ENCODE results near the gene ZNF564. TPM values are rescaled to one million over a fixed set of nuclear protein-coding genes. Genes with fewer than 3 reads are reported as not detected.

Gene ZNF564
- total and polyA plus RNA-seq, 2 of the 13 experiments (the other 11 are each of a cell fraction or from before 2014, with no cell fraction given), result 2.3 to 11.1 TPM

DNA sequence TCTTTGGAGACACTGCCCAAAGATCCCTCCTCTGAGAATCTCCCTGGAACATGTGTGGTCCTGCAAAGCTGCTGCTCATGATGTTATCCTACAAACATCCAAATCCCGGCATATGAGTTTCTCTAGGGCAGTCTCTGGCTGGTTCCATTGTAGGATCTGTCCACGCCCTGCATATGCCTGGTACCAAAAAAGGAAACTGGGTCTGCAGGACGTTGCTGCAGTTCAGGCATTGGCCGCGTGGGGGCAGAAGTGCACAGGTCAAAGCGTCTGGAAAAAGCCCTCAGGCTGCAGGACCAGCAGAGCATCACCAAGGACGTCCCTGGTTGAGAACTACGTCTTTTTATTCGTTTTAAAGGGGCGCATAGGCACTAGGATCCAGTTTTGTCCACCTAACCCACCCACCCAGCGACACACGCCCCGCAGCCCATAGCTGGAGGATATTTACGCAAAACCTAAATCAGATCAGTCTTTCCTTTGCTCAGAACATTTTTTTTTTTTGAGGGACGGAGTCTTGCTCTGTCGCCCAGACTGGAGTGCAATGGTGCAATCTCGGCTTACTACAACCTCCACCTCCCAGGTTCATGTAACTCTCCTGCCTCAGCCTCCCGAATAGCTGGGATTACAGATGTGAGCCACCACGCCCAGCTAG is 12.9 kb upstream of the ZNF564 start (continued):
- TF ChIP-seq, protein P1, sequence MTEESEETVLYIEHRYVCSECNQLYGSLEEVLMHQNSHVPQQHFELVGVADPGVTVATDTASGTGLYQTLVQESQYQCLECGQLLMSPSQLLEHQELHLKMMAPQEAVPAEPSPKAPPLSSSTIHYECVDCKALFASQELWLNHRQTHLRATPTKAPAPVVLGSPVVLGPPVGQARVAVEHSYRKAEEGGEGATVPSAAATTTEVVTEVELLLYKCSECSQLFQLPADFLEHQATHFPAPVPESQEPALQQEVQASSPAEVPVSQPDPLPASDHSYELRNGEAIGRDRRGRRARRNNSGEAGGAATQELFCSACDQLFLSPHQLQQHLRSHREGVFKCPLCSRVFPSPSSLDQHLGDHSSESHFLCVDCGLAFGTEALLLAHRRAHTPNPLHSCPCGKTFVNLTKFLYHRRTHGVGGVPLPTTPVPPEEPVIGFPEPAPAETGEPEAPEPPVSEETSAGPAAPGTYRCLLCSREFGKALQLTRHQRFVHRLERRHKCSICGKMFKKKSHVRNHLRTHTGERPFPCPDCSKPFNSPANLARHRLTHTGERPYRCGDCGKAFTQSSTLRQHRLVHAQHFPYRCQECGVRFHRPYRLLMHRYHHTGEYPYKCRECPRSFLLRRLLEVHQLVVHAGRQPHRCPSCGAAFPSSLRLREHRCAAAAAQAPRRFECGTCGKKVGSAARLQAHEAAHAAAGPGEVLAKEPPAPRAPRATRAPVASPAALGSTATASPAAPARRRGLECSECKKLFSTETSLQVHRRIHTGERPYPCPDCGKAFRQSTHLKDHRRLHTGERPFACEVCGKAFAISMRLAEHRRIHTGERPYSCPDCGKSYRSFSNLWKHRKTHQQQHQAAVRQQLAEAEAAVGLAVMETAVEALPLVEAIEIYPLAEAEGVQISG (CRISPR knock-in tag; IDR thresholded peaks at IDR 0.05), result 0 out of 2 replicates have a peak, but pooled peaks have one; percentile 40
- no peak for TF ChIP-seq ATRX (CRISPR knock-in tag; IDR thresholded peaks at IDR 0.05; ENCODE audit: borderline replicate concordance)
- TF ChIP-seq, protein P2, sequence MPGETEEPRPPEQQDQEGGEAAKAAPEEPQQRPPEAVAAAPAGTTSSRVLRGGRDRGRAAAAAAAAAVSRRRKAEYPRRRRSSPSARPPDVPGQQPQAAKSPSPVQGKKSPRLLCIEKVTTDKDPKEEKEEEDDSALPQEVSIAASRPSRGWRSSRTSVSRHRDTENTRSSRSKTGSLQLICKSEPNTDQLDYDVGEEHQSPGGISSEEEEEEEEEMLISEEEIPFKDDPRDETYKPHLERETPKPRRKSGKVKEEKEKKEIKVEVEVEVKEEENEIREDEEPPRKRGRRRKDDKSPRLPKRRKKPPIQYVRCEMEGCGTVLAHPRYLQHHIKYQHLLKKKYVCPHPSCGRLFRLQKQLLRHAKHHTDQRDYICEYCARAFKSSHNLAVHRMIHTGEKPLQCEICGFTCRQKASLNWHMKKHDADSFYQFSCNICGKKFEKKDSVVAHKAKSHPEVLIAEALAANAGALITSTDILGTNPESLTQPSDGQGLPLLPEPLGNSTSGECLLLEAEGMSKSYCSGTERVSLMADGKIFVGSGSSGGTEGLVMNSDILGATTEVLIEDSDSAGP (CRISPR knock-in tag; IDR thresholded peaks at IDR 0.05; ENCODE audit: borderline replicate concordance), result 0 out of 2 replicates have a peak, but pooled peaks have one; percentile 30
- 0 out of 2 replicates have a peak, but pooled peaks have one; percentile 34 for TF ChIP-seq IRF2 (CRISPR knock-in tag; IDR thresholded peaks at IDR 0.05)
- no peak for TF ChIP-seq TGIF2 (CRISPR knock-in tag; IDR thresholded peaks at IDR 0.05)
- TF ChIP-seq PHF20 (CRISPR knock-in tag; IDR thresholded peaks at IDR 0.05), result no peak
- TF ChIP-seq SP4 (CRISPR knock-in tag; IDR thresholded peaks at IDR 0.05), result no peak
- peak; percentile 83 for TF ChIP-seq SMC3 (IDR thresholded peaks at IDR 0.05; ENCODE audit: low read length)
- TF ChIP-seq KDM2A (CRISPR knock-in tag; IDR thresholded peaks at IDR 0.05; ENCODE audit: borderline replicate concordance, low read depth), result peak; percentile 29; the same call in 1 of the 2 replicates
- TF ChIP-seq, protein P3, sequence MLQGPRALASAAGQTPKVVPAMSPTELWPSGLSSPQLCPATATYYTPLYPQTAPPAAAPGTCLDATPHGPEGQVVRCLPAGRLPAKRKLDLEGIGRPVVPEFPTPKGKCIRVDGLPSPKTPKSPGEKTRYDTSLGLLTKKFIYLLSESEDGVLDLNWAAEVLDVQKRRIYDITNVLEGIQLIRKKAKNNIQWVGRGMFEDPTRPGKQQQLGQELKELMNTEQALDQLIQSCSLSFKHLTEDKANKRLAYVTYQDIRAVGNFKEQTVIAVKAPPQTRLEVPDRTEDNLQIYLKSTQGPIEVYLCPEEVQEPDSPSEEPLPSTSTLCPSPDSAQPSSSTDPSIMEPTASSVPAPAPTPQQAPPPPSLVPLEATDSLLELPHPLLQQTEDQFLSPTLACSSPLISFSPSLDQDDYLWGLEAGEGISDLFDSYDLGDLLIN (CRISPR knock-in tag; IDR thresholded peaks at IDR 0.05; ENCODE audit: borderline replicate concordance), result no peak
- TF ChIP-seq NFKB2 (CRISPR knock-in tag; IDR thresholded peaks at IDR 0.05; ENCODE audit: borderline replicate concordance), result peak; percentile 41; the same call in 1 of the 2 replicates
- TF ChIP-seq ARNT2 (CRISPR knock-in tag; IDR thresholded peaks at IDR 0.05; ENCODE audit: low read depth), result no peak
- TF ChIP-seq, protein P4, sequence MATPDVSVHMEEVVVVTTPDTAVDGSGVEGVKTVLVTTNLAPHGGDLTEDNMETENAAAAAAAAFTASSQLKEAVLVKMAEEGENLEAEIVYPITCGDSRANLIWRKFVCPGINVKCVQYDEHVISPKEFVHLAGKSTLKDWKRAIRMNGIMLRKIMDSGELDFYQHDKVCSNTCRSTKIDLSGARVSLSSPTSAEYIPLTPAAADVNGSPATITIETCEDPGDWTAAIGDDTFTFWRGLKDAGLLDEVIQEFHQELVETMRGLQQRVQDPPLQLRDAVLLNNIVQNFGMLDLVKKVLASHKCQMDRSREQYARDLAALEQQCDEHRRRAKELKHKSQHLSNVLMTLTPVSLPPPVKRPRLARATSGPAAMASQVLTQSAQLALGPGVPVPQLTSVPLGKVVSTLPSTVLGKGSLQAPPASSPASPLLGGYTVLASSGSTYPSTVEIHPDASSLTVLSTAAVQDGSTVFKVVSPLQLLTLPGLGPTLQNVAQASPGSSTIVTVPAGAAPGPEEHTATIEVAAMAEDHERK (CRISPR knock-in tag; IDR thresholded peaks at IDR 0.05; ENCODE audit: low read depth), result no peak
- no peak for TF ChIP-seq ZMYM4 (CRISPR knock-in tag; IDR thresholded peaks at IDR 0.05)
- 0 out of 2 replicates have a peak, but pooled peaks have one; percentile 20 for TF ChIP-seq HDAC1 (CRISPR knock-in tag; IDR thresholded peaks at IDR 0.05)
- no peak for TF ChIP-seq SRSF9 (IDR thresholded peaks at IDR 0.05; ENCODE audit: borderline replicate concordance, insufficient read depth, low read depth, low read length, poor library complexity, severe bottlenecking)
- TF ChIP-seq NR2F6 (IDR thresholded peaks at IDR 0.05), result no peak
- peak; percentile 36; the same call in 1 of the 2 replicates for TF ChIP-seq NR2F6 (CRISPR knock-in tag; IDR thresholded peaks at IDR 0.05)
- no peak for TF ChIP-seq ZNF224 (CRISPR knock-in tag; IDR thresholded peaks at IDR 0.05)
- no peak for TF ChIP-seq KLF11 (CRISPR knock-in tag; IDR thresholded peaks at IDR 0.05)
- TF ChIP-seq GABPA (IDR thresholded peaks at IDR 0.05; ENCODE audit: low read depth, low read length), result no peak
- peak; percentile 58 for TF ChIP-seq GABPA (CRISPR knock-in tag; IDR thresholded peaks at IDR 0.05; ENCODE audit: low read depth)
- no peak for TF ChIP-seq MED13 (CRISPR knock-in tag; IDR thresholded peaks at IDR 0.05)
- TF ChIP-seq ZNF782 (CRISPR knock-in tag; IDR thresholded peaks at IDR 0.05; ENCODE audit: borderline replicate concordance), result no peak
